ENCODE results near the gene RABL6.

Gene RABL6

GRCh38 chr9:136803551-136804508 lies 3.9 kb upstream of the RABL6 start:
- TF ChIP-seq CTCF (IDR thresholded peaks at IDR 0.05; ENCODE audit: extremely low read depth, missing control alignments): no peak
- DNase-seq (ENCODE audit: low spot score): peak; percentile 3

GRCh38 chr9:136804509-136805206 lies 3.1 kb upstream of the RABL6 start:
- DNase-seq (ENCODE audit: low spot score): no peak
- TF ChIP-seq CTCF (IDR thresholded peaks at IDR 0.05; ENCODE audit: extremely low read depth, missing control alignments): no peak

- no peak for TF ChIP-seq CTCF (IDR thresholded peaks at IDR 0.05; ENCODE audit: extremely low read depth, missing control alignments)
- peak; percentile 3 for DNase-seq (ENCODE audit: low spot score)
Measured at GRCh38 chr9:136805207-136805740, 2.5 kb upstream of the RABL6 start.

- peak; percentile 8 for DNase-seq (ENCODE audit: low spot score)
- no peak for TF ChIP-seq CTCF (IDR thresholded peaks at IDR 0.05; ENCODE audit: extremely low read depth, missing control alignments)
Measured at GRCh38 chr9:136806067-136806466, 1.7 kb upstream of the RABL6 start.

GRCh38 chr9:136806631-136807201 lies 1.0 kb upstream of the RABL6 start:
- DNase-seq (ENCODE audit: low spot score): no peak
- TF ChIP-seq CTCF (IDR thresholded peaks at IDR 0.05; ENCODE audit: extremely low read depth, missing control alignments): no peak

- peak; percentile 67 for DNase-seq (ENCODE audit: low spot score)
- TF ChIP-seq CTCF (IDR thresholded peaks at IDR 0.05; ENCODE audit: extremely low read depth, missing control alignments): peak; percentile 0
Measured at GRCh38 chr9:136808075-136808805, 492 bp downstream of the RABL6 start.
